GM12872 (cell line): ENCODE data around the gene HES2.

ENCODE experiments used
- TF ChIP-seq, protein P1 (sequence below): IDR thresholded peaks from 3 replicates; pipeline ENCODE4 v1.5.1; 2011; ENCODE audit warnings: low read depth, mild to moderate bottlenecking, low read length, moderate library complexity; ENCODE audit not compliant: insufficient read depth

The HES2 gene

DNA sequence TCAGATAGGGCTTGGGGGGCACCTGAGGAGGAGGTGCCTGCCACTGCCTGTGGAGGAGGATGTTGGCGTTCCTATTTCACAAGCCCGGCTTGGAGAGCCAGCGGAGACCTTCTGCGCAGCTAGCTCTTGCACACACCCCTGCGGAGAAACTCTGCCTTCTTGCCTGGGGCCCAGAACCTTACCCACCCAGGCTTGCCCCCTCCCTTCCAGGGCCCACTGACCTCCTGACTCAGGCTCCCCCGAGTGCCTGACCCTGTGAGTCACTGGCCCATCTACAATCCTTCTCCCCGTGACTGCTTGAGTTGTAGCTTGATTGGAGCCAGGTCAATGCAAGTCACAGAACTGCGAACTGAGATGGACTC lies 3.4 kb downstream of the HES2 start:
- TF ChIP-seq, protein P1, sequence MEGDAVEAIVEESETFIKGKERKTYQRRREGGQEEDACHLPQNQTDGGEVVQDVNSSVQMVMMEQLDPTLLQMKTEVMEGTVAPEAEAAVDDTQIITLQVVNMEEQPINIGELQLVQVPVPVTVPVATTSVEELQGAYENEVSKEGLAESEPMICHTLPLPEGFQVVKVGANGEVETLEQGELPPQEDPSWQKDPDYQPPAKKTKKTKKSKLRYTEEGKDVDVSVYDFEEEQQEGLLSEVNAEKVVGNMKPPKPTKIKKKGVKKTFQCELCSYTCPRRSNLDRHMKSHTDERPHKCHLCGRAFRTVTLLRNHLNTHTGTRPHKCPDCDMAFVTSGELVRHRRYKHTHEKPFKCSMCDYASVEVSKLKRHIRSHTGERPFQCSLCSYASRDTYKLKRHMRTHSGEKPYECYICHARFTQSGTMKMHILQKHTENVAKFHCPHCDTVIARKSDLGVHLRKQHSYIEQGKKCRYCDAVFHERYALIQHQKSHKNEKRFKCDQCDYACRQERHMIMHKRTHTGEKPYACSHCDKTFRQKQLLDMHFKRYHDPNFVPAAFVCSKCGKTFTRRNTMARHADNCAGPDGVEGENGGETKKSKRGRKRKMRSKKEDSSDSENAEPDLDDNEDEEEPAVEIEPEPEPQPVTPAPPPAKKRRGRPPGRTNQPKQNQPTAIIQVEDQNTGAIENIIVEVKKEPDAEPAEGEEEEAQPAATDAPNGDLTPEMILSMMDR, result no peak

DNA sequence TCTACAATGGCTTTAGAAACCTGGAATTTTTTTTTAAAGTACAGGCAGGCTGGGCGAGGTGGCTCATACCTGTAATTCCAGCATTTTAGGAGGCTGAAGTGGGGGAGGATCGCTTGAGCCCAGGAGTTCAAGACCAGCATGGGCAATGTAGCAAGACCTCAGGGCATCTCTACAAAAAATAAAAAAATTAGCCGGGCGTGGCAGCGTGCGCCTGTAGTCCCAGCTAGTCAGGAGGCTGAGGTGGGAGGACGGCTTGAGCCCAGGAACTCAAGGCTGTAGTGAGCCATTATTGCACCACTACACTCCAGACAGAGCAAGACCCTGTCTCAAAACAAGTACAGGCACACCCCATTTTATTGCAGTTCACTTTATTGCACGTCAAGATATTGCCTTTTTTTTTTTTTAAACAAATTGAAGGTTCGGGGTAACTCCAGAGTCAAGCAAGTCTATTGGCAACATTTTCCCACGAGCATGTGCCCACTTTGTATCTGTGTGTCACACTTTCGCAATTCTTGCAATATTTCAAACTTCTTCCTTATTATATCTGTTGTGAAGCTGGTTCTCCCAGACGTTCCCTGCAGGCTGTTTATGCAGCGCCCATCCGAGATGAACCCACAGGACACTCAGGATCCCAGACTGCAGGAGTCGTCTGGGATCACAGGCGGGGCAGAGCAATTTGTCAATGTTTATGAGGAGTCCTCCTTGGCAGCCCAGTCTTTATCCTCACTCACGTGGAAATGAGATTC lies 4.7 kb downstream of the HES2 start:
- TF ChIP-seq, protein P1, result no peak

DNA sequence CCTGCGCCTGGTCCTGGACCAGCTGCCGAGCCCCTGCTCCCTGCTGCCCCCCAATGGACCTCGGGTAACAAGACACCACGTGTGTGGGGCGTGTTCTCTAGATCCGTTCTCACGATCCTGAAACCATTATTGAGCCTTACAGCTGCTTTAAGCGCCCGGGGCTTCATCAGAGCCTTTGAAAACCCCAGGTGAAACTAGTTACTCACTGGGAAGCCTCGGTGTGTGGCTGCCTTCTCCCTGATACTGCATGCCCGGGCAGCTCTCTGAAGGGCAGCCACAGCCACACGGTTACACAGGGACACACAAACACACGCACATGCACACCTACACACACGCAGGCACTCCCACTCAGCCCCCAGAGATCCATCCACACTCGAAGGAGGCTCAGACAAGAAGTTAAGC lies 5.3 kb downstream of the HES2 start:
- TF ChIP-seq, protein P1, result peak; percentile 82

- TF ChIP-seq, protein P1, result no peak
Observed at GRCh38 chr1:6412896-6413295, 6.8 kb downstream of the HES2 start.

DNA sequence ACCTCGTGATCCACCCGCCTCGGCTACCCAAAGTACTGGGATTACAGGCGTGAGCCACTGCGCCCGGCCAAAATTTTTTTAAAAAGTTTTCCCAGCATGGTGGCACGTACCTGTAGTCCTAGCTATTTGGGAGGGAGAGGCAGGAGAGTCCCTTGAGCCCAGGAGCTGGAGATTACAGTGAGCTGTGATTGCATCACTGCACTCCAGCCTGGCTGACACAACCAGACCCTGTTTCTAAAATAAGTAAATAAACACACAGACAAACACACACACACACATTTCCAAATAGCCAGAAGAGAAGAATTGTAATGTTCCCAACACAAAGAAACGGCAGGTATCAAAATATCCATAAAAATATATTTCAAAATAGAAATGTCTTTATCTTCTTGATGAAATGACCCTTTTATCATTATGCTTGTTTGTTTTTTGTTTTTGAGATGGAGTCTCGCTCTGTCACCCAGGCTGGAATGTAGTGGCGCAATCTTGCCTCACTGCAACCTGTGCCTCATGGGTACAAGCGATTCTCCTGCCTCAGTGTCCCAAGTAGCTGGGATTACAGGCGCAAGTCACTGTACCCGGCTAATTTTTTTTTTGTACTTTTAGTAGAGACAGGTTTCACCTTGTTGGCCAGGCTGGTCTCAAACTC lies 9.3 kb downstream of the HES2 start:
- TF ChIP-seq, protein P1, result no peak

- TF ChIP-seq, protein P1, result no peak
Observed at GRCh38 chr1:6409733-6410132, 10.0 kb downstream of the HES2 start.

- TF ChIP-seq, protein P1, result no peak
Observed at GRCh38 chr1:6409053-6409452, 10.7 kb downstream of the HES2 start.
